OCI-LY7 (cell line): ENCODE measurements around the gene LRRC26. TPM values are rescaled to one million over a fixed set of nuclear protein-coding genes. Genes with fewer than 3 reads are reported as not detected.

Experiments
- BruUV-seq: library from RNA; stranded (reverse); fragments of 400-500 nt; replicated peaks from 2 replicates; lab custom pipeline; 2021; lab: Mats Ljungman, UMichigan
- CTCF ChIA-PET: fragments of 300-600 bp; sonication (Branson Sonifier 250); formaldehyde crosslinking; loops from one replicate; lab custom pipeline; 2022; ENCODE audit warnings: antibody characterized with exemption; ENCODE audit not compliant: unreplicated experiment; lab: Charles Lee
- POLR2A ChIA-PET: fragments of 300-600 bp; sonication (Branson Sonifier 250); formaldehyde crosslinking; loops from one replicate; lab custom pipeline; 2022; ENCODE audit warnings: antibody characterized with exemption; lab: Charles Lee
- DNase-seq: peaks from one replicate; pipeline ENCODE4 v3.0.0-alpha.2; 2015; ENCODE audit warnings: low spot score
- H2AFZ ChIP-seq: fragments of 200-600 bp; sonication (generic), shearing (Covaris generic); 2 replicates; pipeline ENCODE4 v1.6.1; 2014; ENCODE audit warnings: mild to moderate bottlenecking, antibody characterized with exemption, low read length, moderate library complexity
- H3K27ac ChIP-seq: fragments of 200-600 bp; sonication (generic); 2 replicates; pipeline ENCODE4 v1.5.1; 2014; ENCODE audit warnings: mixed run types, low read depth, mild to moderate bottlenecking, moderate library complexity, low read length, inconsistent platforms; ENCODE audit not compliant: poor library complexity, severe bottlenecking
- H3K36me3 ChIP-seq: fragments of 200-600 bp; sonication (generic); 2 replicates; pipeline ENCODE4 v1.6.1; 2014; ENCODE audit warnings: mild to moderate bottlenecking, antibody characterized with exemption, low read length, moderate library complexity, mixed read lengths; ENCODE audit not compliant: insufficient read depth
- H3K4me1 ChIP-seq: fragments of 200-600 bp; sonication (generic); 2 replicates; pipeline ENCODE4 v1.5.1; 2014; ENCODE audit warnings: mild to moderate bottlenecking, low read length; ENCODE audit not compliant: insufficient read depth, poor library complexity, severe bottlenecking
- H3K4me2 ChIP-seq: fragments of 200-600 bp; sonication (generic); 2 replicates; pipeline ENCODE4 v1.6.1; 2014; ENCODE audit warnings: mild to moderate bottlenecking, low read length
- H3K4me3 ChIP-seq: fragments of 200-600 bp; sonication (generic); 2 replicates; pipeline ENCODE4 v1.5.1; 2014; ENCODE audit warnings: mild to moderate bottlenecking, low read depth, low read length; ENCODE audit not compliant: poor library complexity, severe bottlenecking
- H3K79me2 ChIP-seq: fragments of 200-600 bp; sonication (generic); 2 replicates; pipeline ENCODE4 v1.6.1; 2016; ENCODE audit warnings: low read depth, mild to moderate bottlenecking, low read length, moderate library complexity, mixed read lengths; ENCODE audit not compliant: insufficient read depth
- H3K9me2 ChIP-seq: fragments of 200-600 bp; sonication (generic); 2 replicates; pipeline ENCODE4 v1.6.1; 2016; ENCODE audit warnings: mild to moderate bottlenecking, low read length, mixed read lengths; ENCODE audit not compliant: insufficient read depth
- H3K9me3 ChIP-seq: fragments of 200-600 bp; sonication (generic); 2 replicates; pipeline ENCODE4 v1.6.1; 2014; ENCODE audit warnings: mild to moderate bottlenecking, mixed run types, low read length, mixed read lengths
- H4K20me1 ChIP-seq: fragments of 200-600 bp; sonication (generic); 2 replicates; pipeline ENCODE4 v1.6.1; 2014; ENCODE audit warnings: mild to moderate bottlenecking, antibody characterized with exemption, low read length, moderate library complexity, mixed read lengths; ENCODE audit not compliant: insufficient read depth
- EZH2phosphoT487 ChIP-seq: fragments of 200-600 bp; sonication (generic); IDR thresholded peaks from 2 replicates; pipeline ENCODE4 v1.6.1; 2018; ENCODE audit warnings: low read depth, borderline replicate concordance, mild to moderate bottlenecking, mixed run types, antibody characterized with exemption, low read length, moderate library complexity, mixed read lengths
- intact Hi-C: fragments of 100-400 bp; cut with micrococcal nuclease; formaldehyde crosslinking; loops from one replicate; pipeline ENCODE4 v1.10.0; 2022; ENCODE audit not compliant: unreplicated experiment
- total RNA-seq, 2 experiments: library from RNA; depleted of rRNA in 1 of 2; stranded (reverse); fragments of >200 nt in 1 of 2; shearing (Covaris generic) in 1 of 2; gene quantifications; 2 replicates each; pipeline ENCODE4 v1.2.3, GENCODE V29; 2014 to 2022
- TF ChIP-seq, protein P1 (sequence below): fragments of 200-600 bp; sonication (generic); conservative IDR thresholded peaks from 2 replicates; pipeline ENCODE4 v1.5.1; 2014; ENCODE audit warnings: mild to moderate bottlenecking, antibody characterized with exemption, low read length, moderate library complexity, mixed read lengths

Gene LRRC26
- total RNA-seq, 2 experiments from 2014 or later, result not detected

DNA sequence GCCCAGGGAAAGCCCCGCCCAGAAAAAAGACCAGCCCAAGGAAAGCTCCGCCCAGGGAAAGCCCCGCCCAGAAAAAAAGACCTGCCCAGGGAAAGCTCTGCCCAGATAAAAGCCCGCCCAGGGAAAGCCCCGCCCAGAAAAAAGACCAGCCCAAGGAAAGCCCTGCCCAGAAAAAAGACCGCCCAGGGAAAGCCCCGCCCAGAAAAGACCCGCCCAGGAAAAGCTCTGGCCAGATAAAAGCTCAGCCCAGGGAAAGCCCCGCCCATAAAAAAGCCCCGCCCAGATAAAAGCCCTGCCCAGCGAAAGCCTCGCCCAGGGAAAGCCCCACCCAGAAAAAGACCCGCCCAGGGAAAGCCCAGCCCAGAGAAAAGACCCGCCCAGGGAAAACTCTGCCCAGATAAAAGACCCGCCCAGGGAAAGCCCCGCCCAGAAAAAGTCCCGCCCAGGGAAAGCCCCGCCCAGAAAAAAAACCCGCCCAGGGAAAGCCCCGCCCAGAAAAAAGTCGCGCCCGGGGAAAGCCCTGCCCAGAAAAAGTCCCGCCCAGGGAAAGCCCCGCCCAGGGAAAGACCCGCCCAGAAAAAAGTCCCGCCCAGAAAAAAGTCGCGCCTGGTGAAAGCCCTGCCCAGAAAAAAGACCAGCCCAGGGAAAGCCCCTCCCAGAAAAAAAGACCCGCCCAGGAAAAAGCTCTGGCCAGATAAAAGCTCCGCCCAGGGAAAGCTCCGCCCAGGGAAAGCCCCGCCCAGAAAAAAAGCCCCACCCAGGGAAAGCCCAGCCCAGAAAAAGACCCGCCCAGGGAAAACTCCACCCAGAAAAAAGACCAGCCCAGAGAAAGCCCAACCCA lies 19.0 kb downstream of the LRRC26 start:
- H3K27ac ChIP-seq, result peak overlapping the region; percentile 42
- H3K4me2 ChIP-seq, result peak overlapping the region; percentile 55
- no peaks in the 10 kb centered on the region for H3K79me2 ChIP-seq
- H3K9me3 ChIP-seq, result no peaks in the 10 kb centered on the region
- BruUV-seq, result no TSS peak
- H3K36me3 ChIP-seq, result no peaks in the 10 kb centered on the region
- no peaks in the 10 kb centered on the region for H3K9me2 ChIP-seq
- intact Hi-C loops, result loop anchor here (1.0 to 10.0 kb wide), 6 partner anchors 22 to 606 kb away; partner anchors contain the start of genes ANAPC2, MAN1B1, NOTCH1 and SSNA1
- DNase-seq, result peak; percentile 95
- H3K4me1 ChIP-seq, result peaks cover 17% of the 10 kb centered on the region
- peak overlapping the region; percentile 40 for H3K4me3 ChIP-seq
- CTCF ChIA-PET, result interaction anchor here (1.7 kb wide), 1 partner anchor 21 kb away, joined by 5 read pairs; no protein-coding TSS in a partner anchor
- TF ChIP-seq, protein P1, sequence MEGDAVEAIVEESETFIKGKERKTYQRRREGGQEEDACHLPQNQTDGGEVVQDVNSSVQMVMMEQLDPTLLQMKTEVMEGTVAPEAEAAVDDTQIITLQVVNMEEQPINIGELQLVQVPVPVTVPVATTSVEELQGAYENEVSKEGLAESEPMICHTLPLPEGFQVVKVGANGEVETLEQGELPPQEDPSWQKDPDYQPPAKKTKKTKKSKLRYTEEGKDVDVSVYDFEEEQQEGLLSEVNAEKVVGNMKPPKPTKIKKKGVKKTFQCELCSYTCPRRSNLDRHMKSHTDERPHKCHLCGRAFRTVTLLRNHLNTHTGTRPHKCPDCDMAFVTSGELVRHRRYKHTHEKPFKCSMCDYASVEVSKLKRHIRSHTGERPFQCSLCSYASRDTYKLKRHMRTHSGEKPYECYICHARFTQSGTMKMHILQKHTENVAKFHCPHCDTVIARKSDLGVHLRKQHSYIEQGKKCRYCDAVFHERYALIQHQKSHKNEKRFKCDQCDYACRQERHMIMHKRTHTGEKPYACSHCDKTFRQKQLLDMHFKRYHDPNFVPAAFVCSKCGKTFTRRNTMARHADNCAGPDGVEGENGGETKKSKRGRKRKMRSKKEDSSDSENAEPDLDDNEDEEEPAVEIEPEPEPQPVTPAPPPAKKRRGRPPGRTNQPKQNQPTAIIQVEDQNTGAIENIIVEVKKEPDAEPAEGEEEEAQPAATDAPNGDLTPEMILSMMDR, result no peak
- no peak for TF ChIP-seq EZH2phosphoT487
- H2AFZ ChIP-seq, result no peak overlapping the region
- POLR2A ChIA-PET, result interaction anchor here (0.6 to 3.7 kb wide), 28 partner anchors 8 to 748 kb away, joined by 3 to 52 read pairs (median 5); partner anchors contain the start of gene SSNA1
- H4K20me1 ChIP-seq, result no peaks in the 10 kb centered on the region

- peaks cover 17% of the 10 kb centered on the region for H3K4me1 ChIP-seq
- no peak for TF ChIP-seq EZH2phosphoT487
- TF ChIP-seq, protein P1, result no peak
- H2AFZ ChIP-seq, result peak overlapping the region; percentile 48; the same call in 1 of the 2 replicates
- BruUV-seq, result no TSS peak
- ChIA-PET CTCF (interaction anchor here (1.7 kb wide), 1 partner anchor 21 kb away, joined by 5 read pairs; no protein-coding TSS in a partner anchor), POLR2A (interaction anchor here (0.6 to 3.7 kb wide), 20 partner anchors 9 to 749 kb away, joined by 3 to 52 read pairs (median 5); partner anchors contain the start of gene SSNA1)
- intact Hi-C loops, result loop anchor here (2.0 to 10.0 kb wide), 5 partner anchors 33 to 605 kb away; partner anchors contain the start of genes ANAPC2, MAN1B1, NOTCH1 and SSNA1
- peak overlapping the region; percentile 39 for H3K4me3 ChIP-seq
- peak; percentile 60 for DNase-seq
- H3K79me2 ChIP-seq, result no peaks in the 10 kb centered on the region
- no peaks in the 10 kb centered on the region for H3K36me3 ChIP-seq
- no peaks in the 10 kb centered on the region for H3K9me3 ChIP-seq
- no peaks in the 10 kb centered on the region for H3K9me2 ChIP-seq
- no peaks in the 10 kb centered on the region for H4K20me1 ChIP-seq
- peak overlapping the region; percentile 54 for H3K4me2 ChIP-seq
- H3K27ac ChIP-seq, result peak overlapping the region; percentile 42
Measured at GRCh38 chr9:137149942-137150616, 19.8 kb downstream of the LRRC26 start.
